WTC11 (cell line): Measurements from ENCODE around the gene CCNYL1. TPM values are rescaled to one million over a fixed set of nuclear protein-coding genes. Genes with fewer than 3 reads are reported as not detected.

Experiments
- ATAC-seq: fragments of 200-7000 bp; cut with Tn5 transposase; 2 replicates; pipeline ENCODE4 v1.10.0; 2021; ENCODE audit warnings: mild to moderate bottlenecking, moderate library complexity
- CTCF ChIA-PET: fragments of 300-600 bp; sonication (Branson Sonifier 250); formaldehyde crosslinking; loops from one replicate; lab custom pipeline; 2021; ENCODE audit warnings: antibody characterized with exemption; lab: Charles Lee
- POLR2A ChIA-PET: fragments of 350-600 bp; sonication (Branson Sonifier 250); formaldehyde crosslinking; loops from one replicate; lab custom pipeline; 2021; ENCODE audit warnings: antibody characterized with exemption; lab: Charles Lee
- DNase-seq: peaks from one replicate; pipeline ENCODE4 v3.0.0; 2021; ENCODE audit warnings: low spot score
- H3K27ac Mint-ChIP-seq: 2 replicates; pipeline ENCODE4 v1.8.0; 2021; ENCODE audit warnings: mixed read lengths
- H3K27me3 Mint-ChIP-seq: 2 replicates; pipeline ENCODE4 v1.8.0; 2021; ENCODE audit warnings: low read depth, mild to moderate bottlenecking, moderate library complexity, mixed read lengths
- H3K36me3 Mint-ChIP-seq: 2 replicates; pipeline ENCODE4 v1.8.0; 2021; ENCODE audit warnings: mixed read lengths
- H3K4me1 Mint-ChIP-seq: 2 replicates; pipeline ENCODE4 v1.8.0; 2022; ENCODE audit warnings: mixed read lengths
- H3K4me3 Mint-ChIP-seq: 2 replicates; pipeline ENCODE4 v1.8.0; 2021; ENCODE audit warnings: mild to moderate bottlenecking, moderate library complexity, mixed read lengths
- H3K9me3 Mint-ChIP-seq: 2 replicates; pipeline ENCODE4 v1.8.0; 2021; ENCODE audit warnings: mixed read lengths
- E2F4 ChIP-seq: sonication (generic); formaldehyde crosslinking; IDR thresholded peaks from 2 replicates; pipeline ENCODE4 v1.8.1; 2022; ENCODE audit warnings: low read depth, mild to moderate bottlenecking, moderate library complexity, missing genetic modification reagents, borderline replicate concordance
- ESRRA ChIP-seq: sonication (generic); formaldehyde crosslinking; IDR thresholded peaks from 2 replicates; pipeline ENCODE4 v1.8.1; 2022; ENCODE audit warnings: mild to moderate bottlenecking, missing genetic modification reagents, borderline replicate concordance
- ETV6 ChIP-seq: sonication (generic); formaldehyde crosslinking; IDR thresholded peaks from 2 replicates; pipeline ENCODE4 v1.8.1; 2022; ENCODE audit warnings: mild to moderate bottlenecking, missing genetic modification reagents
- PREB ChIP-seq: sonication (generic); formaldehyde crosslinking; IDR thresholded peaks from 2 replicates; pipeline ENCODE4 v1.8.1; 2022; ENCODE audit warnings: mild to moderate bottlenecking, missing genetic modification reagents, moderate library complexity, borderline replicate concordance
- SMAD4 ChIP-seq: sonication (generic); formaldehyde crosslinking; IDR thresholded peaks from 2 replicates; pipeline ENCODE4 v1.8.0; 2022; ENCODE audit warnings: mild to moderate bottlenecking, missing genetic modification reagents
- USF2 ChIP-seq: sonication (generic); formaldehyde crosslinking; IDR thresholded peaks from 2 replicates; pipeline ENCODE4 v1.8.1; 2023; ENCODE audit warnings: mild to moderate bottlenecking, missing genetic modification reagents, moderate library complexity
- ZBTB21 ChIP-seq: sonication (generic); formaldehyde crosslinking; IDR thresholded peaks from 2 replicates; pipeline ENCODE4 v1.8.1; 2023; ENCODE audit warnings: mild to moderate bottlenecking, missing genetic modification reagents, borderline replicate concordance
- ZNF121 ChIP-seq: sonication (generic); formaldehyde crosslinking; IDR thresholded peaks from 2 replicates; pipeline ENCODE4 v1.8.0; 2023; ENCODE audit warnings: missing genetic modification reagents
- ZNF396 ChIP-seq: fragments of 250-450 bp; sonication (Bioruptor Pico); IDR thresholded peaks from 2 replicates; pipeline ENCODE4 v1.8.0; 2021; ENCODE audit warnings: mild to moderate bottlenecking, moderate library complexity, borderline replicate concordance
- total RNA-seq: library from RNA; stranded (reverse); gene quantifications from 3 replicates; pipeline ENCODE4 v1.2.3, GENCODE V29; 2021
- TF ChIP-seq, protein P1 (sequence below): fragments of 250-450 bp; sonication (Bioruptor Pico); IDR thresholded peaks from 2 replicates; pipeline ENCODE4 v1.9.0; 2021; ENCODE audit warnings: moderate library complexity, mild to moderate bottlenecking, inconsistent platforms, borderline replicate concordance

Gene CCNYL1
- total RNA-seq, 1 experiment from 2014 or later: 31.6 TPM

GRCh38 chr2:207676827-207677354, 34.5 kb upstream of the CCNYL1 start:
- H3K4me3 Mint-ChIP-seq: no peak overlapping the region
- CTCF ChIA-PET: interaction anchor here (1.2 kb wide), 1 partner anchor 15 kb away, joined by 3 read pairs; no protein-coding TSS in a partner anchor
- H3K27me3 Mint-ChIP-seq: no peaks in the 10 kb centered on the region
- POLR2A ChIA-PET: no interaction called here
- no peaks in the 10 kb centered on the region for H3K36me3 Mint-ChIP-seq
- TF ChIP-seq ZBTB21 (CRISPR knock-in tag): no peak
- DNase-seq: no peak
- peaks cover 34% of the 10 kb centered on the region for H3K4me1 Mint-ChIP-seq
- ATAC-seq: no peak
- H3K9me3 Mint-ChIP-seq: no peaks in the 10 kb centered on the region
- H3K27ac Mint-ChIP-seq: no peak overlapping the region; the same call in 1 of the 2 replicates

- Mint-ChIP-seq H3K4me3 (peak overlapping the region; percentile 61), H3K36me3 (no peaks in the 10 kb centered on the region), H3K27ac (peak overlapping the region; percentile 41; the same call in 1 of the 2 replicates), H3K4me1 (peaks cover 8% of the 10 kb centered on the region), H3K9me3 (no peaks in the 10 kb centered on the region), H3K27me3 (no peaks in the 10 kb centered on the region)
- peak; percentile 67 for DNase-seq
- peak; percentile 97 for ATAC-seq
- ChIA-PET CTCF (interaction anchor here (0.6 to 4.8 kb wide), 4 partner anchors 12 to 359 kb away, joined by 3 to 35 read pairs (median 4); no protein-coding TSS in a partner anchor), POLR2A (interaction anchor here (1.2 to 1.3 kb wide), 2 partner anchors 9 to 30 kb away, joined by 3 to 9 read pairs; partner anchors contain the start of gene CCNYL1)
- TF ChIP-seq, protein P1, sequence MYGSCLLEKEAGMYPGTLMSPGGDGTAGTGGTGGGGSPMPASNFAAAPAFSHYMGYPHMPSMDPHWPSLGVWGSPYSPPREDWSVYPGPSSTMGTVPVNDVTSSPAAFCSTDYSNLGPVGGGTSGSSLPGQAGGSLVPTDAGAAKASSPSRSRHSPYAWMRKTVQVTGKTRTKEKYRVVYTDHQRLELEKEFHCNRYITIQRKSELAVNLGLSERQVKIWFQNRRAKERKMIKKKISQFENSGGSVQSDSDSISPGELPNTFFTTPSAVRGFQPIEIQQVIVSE (CRISPR knock-in tag): no peak
- TF ChIP-seq ZNF121 (no peak), ESRRA (CRISPR knock-in tag) (no peak), SMAD4 (no peak), USF2 (CRISPR knock-in tag) (0 out of 2 replicates have a peak, but pooled peaks have one; percentile 19), PREB (CRISPR knock-in tag) (no peak), ZNF396 (CRISPR knock-in tag) (no peak)
These were observed 30.0 kb upstream of the CCNYL1 start for GRCh38 chr2:207681431-207681830.

GRCh38 chr2:207682557-207682956, 28.9 kb upstream of the CCNYL1 start:
- POLR2A ChIA-PET: no interaction called here
- H3K9me3 Mint-ChIP-seq: no peaks in the 10 kb centered on the region
- H3K27ac Mint-ChIP-seq: no peak overlapping the region
- no peak overlapping the region for H3K4me3 Mint-ChIP-seq
- no peak for TF ChIP-seq E2F4 (CRISPR knock-in tag)
- CTCF ChIA-PET: interaction anchor here (4.8 kb wide), 1 partner anchor 11 kb away, joined by 35 read pairs; no protein-coding TSS in a partner anchor
- no peak for ATAC-seq
- H3K36me3 Mint-ChIP-seq: no peaks in the 10 kb centered on the region
- DNase-seq: no peak
- no peaks in the 10 kb centered on the region for H3K27me3 Mint-ChIP-seq
- H3K4me1 Mint-ChIP-seq: no peaks in the 10 kb centered on the region

DNA sequence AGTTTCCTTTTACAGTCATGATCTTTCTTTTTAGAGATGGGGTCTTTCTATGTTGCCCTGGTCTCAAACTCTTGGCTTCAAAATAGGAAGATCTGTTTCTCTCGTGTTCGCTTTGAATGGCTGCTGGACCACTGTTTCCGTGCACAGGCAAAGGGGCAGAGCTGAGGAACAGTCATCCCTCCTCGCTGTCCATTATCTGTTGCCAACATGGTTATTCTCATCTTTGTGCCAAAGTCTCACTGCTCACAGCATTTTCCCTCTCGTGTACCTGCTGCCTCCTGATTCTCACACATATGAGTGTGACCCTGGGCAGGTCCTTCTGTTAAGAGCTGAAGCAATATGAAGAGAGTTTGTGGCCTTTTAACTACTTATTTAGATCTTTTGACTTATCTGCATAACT, 28.0 kb upstream of the CCNYL1 start:
- Mint-ChIP-seq H3K4me3 (no peak overlapping the region), H3K9me3 (no peaks in the 10 kb centered on the region), H3K4me1 (no peaks in the 10 kb centered on the region), H3K27ac (no peak overlapping the region), H3K27me3 (no peaks in the 10 kb centered on the region), H3K36me3 (no peaks in the 10 kb centered on the region)
- DNase-seq (no peak), ATAC-seq (no peak)
- 0 out of 2 replicates have a peak, but pooled peaks have one; percentile 39 for TF ChIP-seq ZNF121
- TF ChIP-seq ETV6: no peak
- CTCF ChIA-PET: interaction anchor here (4.8 kb wide), 1 partner anchor 10 kb away, joined by 35 read pairs; no protein-coding TSS in a partner anchor
- POLR2A ChIA-PET: no interaction called here
